A549 (cell line): ENCODE results near the gene TPRG1.

Experiments
- CTCF ChIP-seq: fragments of >200 bp; sonication (Bioruptor Twin); formaldehyde crosslinking; IDR thresholded peaks from 3 replicates; pipeline ENCODE4 v1.5.1; 2016
- EHMT2 ChIP-seq: fragments of 200-600 bp; sonication (generic); IDR thresholded peaks from 2 replicates; pipeline ENCODE4 v1.6.1; 2016; ENCODE audit warnings: antibody characterized with exemption, low read depth, mild to moderate bottlenecking, moderate library complexity
- EP300 ChIP-seq, 2 experiments: fragments of >200 bp; sonication (Bioruptor Twin); formaldehyde crosslinking; IDR thresholded peaks; 2 replicates in 1 of 2; 3 replicates in 1 of 2; pipeline ENCODE4 v1.6.1; 2016 to 2017
- ESRRA ChIP-seq: fragments of 150-350 bp; IDR thresholded peaks from 2 replicates; pipeline ENCODE4 v1.6.1; 2014; ENCODE audit warnings: mild to moderate bottlenecking, low read length, borderline replicate concordance
- FOSB ChIP-seq: fragments of 250-450 bp; sonication (Bioruptor Pico); IDR thresholded peaks from 2 replicates; pipeline ENCODE4 v1.5.0; 2020; ENCODE audit warnings: mild to moderate bottlenecking, moderate library complexity
- KDM1A ChIP-seq: fragments of 200-600 bp; sonication (generic); IDR thresholded peaks from 2 replicates; pipeline ENCODE4 v1.6.1; 2016; ENCODE audit warnings: low read depth, mild to moderate bottlenecking
- KDM5A ChIP-seq: fragments of 200-600 bp; sonication (generic); IDR thresholded peaks from 2 replicates; pipeline ENCODE4 v1.6.1; 2016; ENCODE audit warnings: antibody characterized with exemption, mild to moderate bottlenecking
- MAX ChIP-seq: IDR thresholded peaks from 2 replicates; pipeline ENCODE4 v1.6.1; 2012
- NPAS2 ChIP-seq: fragments of 250-450 bp; sonication (Bioruptor Pico); IDR thresholded peaks from 2 replicates; pipeline ENCODE4 v1.8.0; 2022; ENCODE audit warnings: mild to moderate bottlenecking, moderate library complexity, borderline replicate concordance
- POLR2A ChIP-seq: IDR thresholded peaks from 2 replicates; pipeline ENCODE4 v1.6.1; 2012; ENCODE audit warnings: mild to moderate bottlenecking, low read length
- RAD21 ChIP-seq, 2 experiments: fragments of >200 bp in 1 of 2; sonication (Bioruptor Twin) in 1 of 2; formaldehyde crosslinking in 1 of 2; IDR thresholded peaks in 1 of 2; conservative IDR thresholded peaks in 1 of 2; 2 replicates in 1 of 2; 3 replicates in 1 of 2; pipeline ENCODE4 v1.6.1; 2012 to 2018; ENCODE audit warnings: inconsistent platforms in 1 of 2
- SMC3 ChIP-seq: fragments of >200 bp; sonication (Bioruptor Twin); formaldehyde crosslinking; IDR thresholded peaks from 3 replicates; pipeline ENCODE4 v1.6.1; 2018; ENCODE audit warnings: inconsistent platforms

GRCh38 chr3:189365609-189366564 lies 194.1 kb downstream of the TPRG1 start:
- no peak for TF ChIP-seq RAD21 (conservative IDR thresholded peaks at IDR 0.05 in 1 of 2, IDR thresholded peaks at IDR 0.05 in 1 of 2)
- no peak for TF ChIP-seq CTCF
- no peak for TF ChIP-seq EP300 (IDR thresholded peaks at IDR 0.05)
- TF ChIP-seq POLR2A: no peak
- no peak for TF ChIP-seq ESRRA
- no peak for TF ChIP-seq SMC3
- no peak for TF ChIP-seq NPAS2 (CRISPR knock-in tag)
- no peak for TF ChIP-seq EHMT2
- TF ChIP-seq KDM1A: no peak
- TF ChIP-seq FOSB (CRISPR knock-in tag): no peak
- TF ChIP-seq MAX: no peak
- TF ChIP-seq KDM5A: no peak
